Measurements from ENCODE around the gene TOX3. TPM values are rescaled to one million over a fixed set of nuclear protein-coding genes. Genes with fewer than 3 reads are reported as not detected.

TOX3 gene
- total and polyA plus RNA-seq, 2 donors (not counting 3 experiments of a cell fraction or from before 2014, with no cell fraction given) = not detected

DNA sequence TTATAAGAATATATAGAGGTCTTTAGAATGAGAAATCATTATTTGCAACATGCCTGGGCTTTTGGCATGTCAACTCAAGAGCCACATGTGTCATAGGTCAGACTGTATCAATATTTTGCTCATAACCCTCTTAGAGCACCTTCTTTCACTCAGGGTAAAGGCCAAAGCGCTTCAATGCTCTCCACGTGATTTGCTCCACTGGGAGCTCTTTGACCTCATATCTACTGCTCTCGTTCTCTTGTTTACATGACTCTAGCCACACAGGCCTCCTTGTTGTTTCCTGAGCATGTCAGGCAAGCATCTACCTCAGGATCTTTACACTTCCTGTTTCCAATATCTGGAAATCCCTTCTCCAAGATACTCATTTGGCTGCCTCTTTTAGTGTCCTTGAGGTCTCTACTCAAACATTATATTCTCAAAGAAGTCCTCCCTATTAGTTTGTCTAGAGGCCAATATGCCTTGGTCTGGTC, 148.4 kb downstream of the TOX3 start:
- Histone ChIP-seq H3K9ac (replicated peaks; ENCODE audit: extremely low read depth, insufficient read depth, low read length) (no peak overlapping the region), H4K20me1 (replicated peaks; ENCODE audit: control insufficient read depth, extremely low read depth, insufficient read depth, low read length) (no peaks in the 10 kb centered on the region), H3K79me2 (ENCODE audit: control insufficient read depth, insufficient read depth, low read length) (no peaks in the 10 kb centered on the region), H3K27me3 (ENCODE audit: control insufficient read depth in 2 of 2, insufficient read depth in 2 of 2, low read length in 2 of 2) (no peaks in the 10 kb centered on the region), H3K4me2 (ENCODE audit: insufficient read depth, low read length) (no peak overlapping the region), H3K36me3 (ENCODE audit: control insufficient read depth in 2 of 2, extremely low read depth in 1 of 2, insufficient read depth in 2 of 2, low read length in 2 of 2) (no peaks in the 10 kb centered on the region), H2AFZ (ENCODE audit: low read depth, low read length) (no peak overlapping the region), H3K4me1 (ENCODE audit: control insufficient read depth, extremely low read depth, insufficient read depth, low read length) (no peaks in the 10 kb centered on the region), H3K9me3 (replicated peaks; ENCODE audit: control insufficient read depth, insufficient read depth, low read length) (peaks cover 2% of the 10 kb centered on the region), H3K27ac (ENCODE audit: insufficient read depth, low read depth, low read length) (no peak overlapping the region), H3K9me1 (replicated peaks; ENCODE audit: control insufficient read depth, extremely low read depth, insufficient read depth, low read length) (no peaks in the 10 kb centered on the region), H3K4me3 (replicated peaks in 1 of 3; ENCODE audit: insufficient read depth in 1 of 3, low read depth in 1 of 3, low read length in 3 of 3) (no peak overlapping the region)
- intact Hi-C loops (cut with micrococcal nuclease) (no loop called here), dilution Hi-C loops (cut with MboI; ENCODE audit: extremely low pct_ligation_motif_present, low sequenced_read_pairs) (no loop called here)
- POLR2A ChIA-PET = no interaction called here
- FAIRE-seq (no peak), DNase-seq (ENCODE audit: low read depth, low spot score) (no peak)
- BruUV-seq (replicated peaks) = no TSS peak
- TF ChIP-seq, protein P1, sequence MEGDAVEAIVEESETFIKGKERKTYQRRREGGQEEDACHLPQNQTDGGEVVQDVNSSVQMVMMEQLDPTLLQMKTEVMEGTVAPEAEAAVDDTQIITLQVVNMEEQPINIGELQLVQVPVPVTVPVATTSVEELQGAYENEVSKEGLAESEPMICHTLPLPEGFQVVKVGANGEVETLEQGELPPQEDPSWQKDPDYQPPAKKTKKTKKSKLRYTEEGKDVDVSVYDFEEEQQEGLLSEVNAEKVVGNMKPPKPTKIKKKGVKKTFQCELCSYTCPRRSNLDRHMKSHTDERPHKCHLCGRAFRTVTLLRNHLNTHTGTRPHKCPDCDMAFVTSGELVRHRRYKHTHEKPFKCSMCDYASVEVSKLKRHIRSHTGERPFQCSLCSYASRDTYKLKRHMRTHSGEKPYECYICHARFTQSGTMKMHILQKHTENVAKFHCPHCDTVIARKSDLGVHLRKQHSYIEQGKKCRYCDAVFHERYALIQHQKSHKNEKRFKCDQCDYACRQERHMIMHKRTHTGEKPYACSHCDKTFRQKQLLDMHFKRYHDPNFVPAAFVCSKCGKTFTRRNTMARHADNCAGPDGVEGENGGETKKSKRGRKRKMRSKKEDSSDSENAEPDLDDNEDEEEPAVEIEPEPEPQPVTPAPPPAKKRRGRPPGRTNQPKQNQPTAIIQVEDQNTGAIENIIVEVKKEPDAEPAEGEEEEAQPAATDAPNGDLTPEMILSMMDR (IDR thresholded peaks at IDR 0.05; ENCODE audit: extremely low read depth in 1 of 2, insufficient read depth in 1 of 2, low read depth in 1 of 2, low read length in 2 of 2) = no peak
- no peak for TF ChIP-seq EZH2 (IDR thresholded peaks at IDR 0.05; ENCODE audit: borderline replicate concordance, low read depth, low read length, severe bottlenecking)
- TF ChIP-seq JUN (IDR thresholded peaks at IDR 0.05; ENCODE audit: borderline replicate concordance, insufficient read depth, insufficient read length, low read depth) = no peak
- TF ChIP-seq POLR2AphosphoS5 (IDR thresholded peaks at IDR 0.05; ENCODE audit: insufficient read depth, low read depth, low read length) = no peak
- no peak for TF ChIP-seq FOS (IDR thresholded peaks at IDR 0.05; ENCODE audit: borderline replicate concordance, insufficient read depth, low read length)
- TF ChIP-seq GATA2 (IDR thresholded peaks at IDR 0.05; ENCODE audit: insufficient read depth, insufficient read length, low read depth, low read length) = no peak
- no peak for TF ChIP-seq MYC (IDR thresholded peaks at IDR 0.05; ENCODE audit: low read depth, low read length)
- no peak for TF ChIP-seq POLR2A (IDR thresholded peaks at IDR 0.05; ENCODE audit: low read depth, low read length)
- CTCF ChIA-PET = no interaction called here
